C4-2B (cell line): ENCODE measurements around the gene FOXN4.

Experiments used
- H3K27ac ChIP-seq: fragments of 450-650 bp; 2 replicates; pipeline ENCODE4 v1.5.1; 2017
- ZFX ChIP-seq: fragments of 450-650 bp; IDR thresholded peaks from 2 replicates; pipeline ENCODE4 v1.6.1; 2017
- TF ChIP-seq, protein P1 (sequence below): fragments of 450-650 bp; conservative IDR thresholded peaks from 2 replicates; pipeline ENCODE4 v1.5.1; 2017; ENCODE audit warnings: mild to moderate bottlenecking

FOXN4 gene

DNA sequence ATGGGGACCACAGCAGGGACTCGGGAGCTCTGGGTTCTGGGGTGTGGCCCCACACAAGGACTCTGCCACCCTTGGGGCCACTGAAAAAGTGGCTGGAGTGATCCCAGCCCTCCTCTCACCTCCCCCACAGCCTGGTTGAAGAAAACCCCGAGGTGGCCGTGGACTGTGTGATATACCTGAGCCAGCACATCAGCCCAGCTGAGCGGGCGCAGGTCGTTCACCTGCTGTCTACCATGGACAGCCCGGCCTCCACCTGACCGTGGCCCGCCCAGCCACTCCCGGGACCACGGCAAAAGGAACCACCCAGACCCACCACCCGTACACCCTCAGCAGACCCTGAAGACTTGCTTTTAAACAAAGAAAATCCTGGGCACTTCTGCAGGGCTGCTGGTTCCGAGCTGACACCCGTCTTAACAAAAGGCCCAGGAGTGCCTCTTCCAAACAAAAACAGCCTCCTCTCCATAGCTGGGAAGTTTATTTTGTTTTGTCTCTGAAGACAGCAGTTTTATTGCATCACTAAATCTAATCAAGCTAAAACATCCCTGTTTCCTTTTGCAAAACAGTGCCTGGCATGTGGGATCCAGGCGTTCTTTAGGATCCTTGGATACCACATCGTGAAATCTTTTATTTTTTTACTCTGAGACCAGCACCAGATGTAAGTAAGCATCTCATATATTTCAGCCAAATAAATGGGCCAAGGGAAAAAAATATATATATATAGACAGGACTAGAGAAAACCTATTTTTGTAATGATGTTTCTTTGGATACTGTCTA is 42.8 kb downstream of the FOXN4 start:
- H3K27ac ChIP-seq = no peak overlapping the region
- no peak for TF ChIP-seq ZFX
- TF ChIP-seq, protein P1, sequence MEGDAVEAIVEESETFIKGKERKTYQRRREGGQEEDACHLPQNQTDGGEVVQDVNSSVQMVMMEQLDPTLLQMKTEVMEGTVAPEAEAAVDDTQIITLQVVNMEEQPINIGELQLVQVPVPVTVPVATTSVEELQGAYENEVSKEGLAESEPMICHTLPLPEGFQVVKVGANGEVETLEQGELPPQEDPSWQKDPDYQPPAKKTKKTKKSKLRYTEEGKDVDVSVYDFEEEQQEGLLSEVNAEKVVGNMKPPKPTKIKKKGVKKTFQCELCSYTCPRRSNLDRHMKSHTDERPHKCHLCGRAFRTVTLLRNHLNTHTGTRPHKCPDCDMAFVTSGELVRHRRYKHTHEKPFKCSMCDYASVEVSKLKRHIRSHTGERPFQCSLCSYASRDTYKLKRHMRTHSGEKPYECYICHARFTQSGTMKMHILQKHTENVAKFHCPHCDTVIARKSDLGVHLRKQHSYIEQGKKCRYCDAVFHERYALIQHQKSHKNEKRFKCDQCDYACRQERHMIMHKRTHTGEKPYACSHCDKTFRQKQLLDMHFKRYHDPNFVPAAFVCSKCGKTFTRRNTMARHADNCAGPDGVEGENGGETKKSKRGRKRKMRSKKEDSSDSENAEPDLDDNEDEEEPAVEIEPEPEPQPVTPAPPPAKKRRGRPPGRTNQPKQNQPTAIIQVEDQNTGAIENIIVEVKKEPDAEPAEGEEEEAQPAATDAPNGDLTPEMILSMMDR = no peak

GRCh38 chr12:109264943-109265650 is 44.0 kb downstream of the FOXN4 start:
- no peak overlapping the region; the same call in 1 of the 2 replicates for H3K27ac ChIP-seq
- TF ChIP-seq, protein P1 = no peak
- TF ChIP-seq ZFX = no peak

DNA sequence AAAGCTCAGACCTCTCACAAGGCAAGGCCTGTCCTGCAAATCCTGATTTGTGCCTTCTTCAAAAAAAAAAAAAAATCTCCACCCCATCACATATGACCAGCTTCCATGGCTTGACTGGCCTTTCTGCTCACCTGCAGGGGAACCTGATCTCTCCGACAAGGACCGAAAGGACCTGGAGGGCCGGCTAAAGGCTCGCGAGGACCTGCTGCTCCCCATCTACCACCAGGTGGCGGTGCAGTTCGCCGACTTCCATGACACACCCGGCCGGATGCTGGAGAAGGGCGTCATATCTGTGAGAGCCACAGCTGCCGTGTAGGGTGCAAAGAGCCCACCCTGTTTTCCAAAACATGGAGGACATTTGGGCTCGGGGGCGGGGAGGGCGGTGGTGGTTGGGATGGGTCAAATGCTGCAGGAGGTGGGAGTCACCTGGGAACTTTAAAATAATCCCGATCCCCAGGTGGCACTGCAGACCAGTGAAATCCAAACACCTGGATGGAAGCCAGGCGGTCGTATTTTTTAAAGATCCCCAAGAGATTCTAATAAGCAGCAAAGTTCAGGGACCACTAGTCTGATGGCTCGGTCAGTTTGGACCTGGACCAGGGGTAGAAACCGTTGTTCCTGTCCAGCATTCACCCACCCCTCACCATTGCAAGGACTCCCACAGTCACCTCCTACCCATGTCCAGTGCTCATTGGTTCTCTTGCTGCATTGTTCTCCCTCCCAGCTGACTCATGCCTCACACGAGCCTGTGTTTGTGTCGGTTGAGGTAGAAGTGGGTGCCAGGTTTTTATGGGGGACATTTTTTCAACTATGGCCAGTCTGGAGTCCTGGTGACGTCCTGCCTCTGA is 44.8 kb downstream of the FOXN4 start:
- H3K27ac ChIP-seq = no peak overlapping the region; the same call in 1 of the 2 replicates
- TF ChIP-seq, protein P1 = peak; percentile 95
- no peak for TF ChIP-seq ZFX

DNA sequence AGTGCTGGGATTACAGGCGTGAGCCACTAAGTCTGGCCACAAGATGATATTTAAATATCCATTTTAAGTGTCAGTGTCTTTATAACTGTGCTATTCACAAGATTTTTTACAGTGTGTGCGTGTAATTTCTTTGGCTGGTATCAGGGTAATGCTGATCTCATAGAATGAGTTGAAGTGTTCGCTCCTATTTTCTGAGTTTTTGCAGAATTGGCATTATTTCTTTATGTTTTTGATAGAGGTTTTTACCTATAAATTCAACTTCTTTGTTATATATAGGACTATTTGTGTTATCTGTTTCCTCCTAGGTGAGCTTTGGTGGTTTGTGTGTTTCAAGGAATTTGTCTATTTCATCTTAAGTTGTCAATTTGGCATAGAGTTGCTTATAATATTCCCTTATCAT is 45.6 kb downstream of the FOXN4 start:
- no peak overlapping the region for H3K27ac ChIP-seq
- TF ChIP-seq, protein P1 = no peak
- TF ChIP-seq ZFX = no peak

GRCh38 chr12:109261939-109262338 is 47.1 kb downstream of the FOXN4 start:
- H3K27ac ChIP-seq = no peak overlapping the region
- TF ChIP-seq, protein P1 = no peak
- no peak for TF ChIP-seq ZFX

DNA sequence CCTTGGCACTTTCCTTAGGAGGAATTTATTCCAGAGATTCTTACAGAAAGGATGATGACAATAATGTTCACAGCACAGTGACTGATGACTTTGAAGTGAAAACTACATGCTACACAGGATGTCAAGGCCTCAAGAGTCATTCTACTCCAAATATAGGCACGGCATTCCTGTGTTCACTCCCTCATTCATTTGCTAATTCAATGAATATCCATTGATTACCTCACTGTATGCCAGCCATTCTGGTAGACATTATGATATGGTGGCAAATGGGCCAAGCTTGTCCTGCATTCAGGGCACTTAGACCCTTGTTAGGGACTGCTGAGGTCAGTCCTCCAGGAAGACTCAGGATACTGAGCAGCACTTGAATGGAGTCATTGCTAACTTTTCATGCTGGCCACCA is 48.0 kb downstream of the FOXN4 start:
- no peak for TF ChIP-seq ZFX
- TF ChIP-seq, protein P1 = no peak
- no peak overlapping the region for H3K27ac ChIP-seq
